ENCODE results near the gene GPRC5B.

GPRC5B gene

GRCh38 chr16:19810817-19811731 is 73.6 kb downstream of the GPRC5B start:
- no peak for DNase-seq (ENCODE audit: low read depth in 2 of 2)

DNA sequence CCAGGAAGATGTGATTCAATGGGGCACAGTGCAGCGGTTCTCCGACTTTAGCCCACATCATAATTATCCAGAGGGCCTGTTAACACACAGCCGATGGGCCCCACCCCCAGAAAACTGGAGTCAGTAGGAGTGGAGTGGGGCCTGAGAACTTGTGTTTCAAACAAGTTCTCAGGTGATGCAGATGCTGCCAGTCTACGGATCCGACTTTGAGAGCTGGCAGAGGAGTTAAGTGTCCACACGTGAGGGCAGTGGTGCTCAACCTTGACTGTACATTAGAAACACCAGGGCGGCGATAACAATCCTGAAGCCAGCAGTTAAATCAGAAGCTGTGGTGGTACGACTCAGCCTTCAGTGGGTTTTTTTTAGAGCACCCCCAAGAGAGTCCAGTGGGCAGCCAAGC is 75.0 kb downstream of the GPRC5B start:
- no peak for DNase-seq (ENCODE audit: low read depth in 2 of 2)

GRCh38 chr16:19809121-19809635 is 75.5 kb downstream of the GPRC5B start:
- DNase-seq (ENCODE audit: low read depth in 2 of 2): no peak

DNA sequence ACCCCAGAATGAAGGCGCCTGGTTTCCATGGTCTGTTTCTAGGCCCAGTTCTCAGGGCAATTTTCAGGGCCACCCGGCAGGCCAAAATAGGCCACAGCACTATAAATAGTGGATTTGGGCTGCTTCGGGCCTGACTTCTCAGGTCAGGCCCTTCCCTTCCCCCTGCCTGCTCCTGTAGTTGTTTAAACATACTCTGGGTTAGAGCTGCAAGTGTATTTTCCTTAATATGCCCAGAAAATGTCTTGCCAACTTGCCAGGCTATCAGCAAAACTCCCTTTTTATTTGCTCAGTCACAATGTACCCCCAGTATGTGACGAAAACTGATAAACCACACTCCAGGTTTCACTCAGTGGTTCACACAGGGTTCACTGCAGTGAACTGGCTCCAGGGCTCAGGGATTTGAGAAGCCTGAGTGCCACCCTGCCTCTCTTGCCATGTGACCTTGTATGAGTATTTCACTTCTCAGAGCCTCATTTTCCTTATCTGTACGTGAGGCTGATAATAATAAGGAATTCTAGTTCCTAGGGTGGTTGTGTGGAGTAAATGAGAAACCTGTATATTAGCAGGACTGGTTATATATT is 76.5 kb downstream of the GPRC5B start:
- no peak for DNase-seq (ENCODE audit: low read depth in 2 of 2)

All from stimulated activated CD4-positive, alpha-beta T cell treated with anti-CD3 and anti-CD28 coated beads, Interleukin-12 subunit alpha, Interleukin-12 subunit beta, amount 100 ng/mL, for 24 hours (primary cell).